ENCODE data around the gene HDDC3.
"Not testable (repeated sequence)": the region's sequence is repeated elsewhere in the genome, so short reads cannot be mapped to it uniquely, and the experiment has no call there.

DNA sequence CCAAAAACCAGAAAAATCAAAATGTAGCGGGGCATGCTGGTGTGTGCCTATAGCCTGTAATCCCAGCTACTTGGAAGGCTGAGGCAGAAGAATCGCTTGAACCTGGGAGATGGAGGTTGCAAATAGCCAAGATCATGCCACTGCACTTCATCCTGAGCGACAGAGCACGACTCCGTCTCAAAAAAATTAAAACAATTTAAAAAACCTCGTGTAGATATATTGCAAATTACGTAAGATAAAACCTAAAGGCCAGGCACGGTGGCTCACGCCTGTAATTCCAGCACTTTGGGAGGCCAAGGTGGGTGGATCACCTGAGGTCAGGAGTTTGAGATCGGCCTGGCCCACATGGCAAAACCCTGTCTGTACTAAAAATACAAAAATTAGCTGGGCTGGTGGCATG lies 5.6 kb downstream of the HDDC3 start:
- TF ChIP-seq POLR2AphosphoS5, POLR2A (IDR thresholded peaks at IDR 0.05): not testable (repeated sequence)
- TF ChIP-seq, protein P1, sequence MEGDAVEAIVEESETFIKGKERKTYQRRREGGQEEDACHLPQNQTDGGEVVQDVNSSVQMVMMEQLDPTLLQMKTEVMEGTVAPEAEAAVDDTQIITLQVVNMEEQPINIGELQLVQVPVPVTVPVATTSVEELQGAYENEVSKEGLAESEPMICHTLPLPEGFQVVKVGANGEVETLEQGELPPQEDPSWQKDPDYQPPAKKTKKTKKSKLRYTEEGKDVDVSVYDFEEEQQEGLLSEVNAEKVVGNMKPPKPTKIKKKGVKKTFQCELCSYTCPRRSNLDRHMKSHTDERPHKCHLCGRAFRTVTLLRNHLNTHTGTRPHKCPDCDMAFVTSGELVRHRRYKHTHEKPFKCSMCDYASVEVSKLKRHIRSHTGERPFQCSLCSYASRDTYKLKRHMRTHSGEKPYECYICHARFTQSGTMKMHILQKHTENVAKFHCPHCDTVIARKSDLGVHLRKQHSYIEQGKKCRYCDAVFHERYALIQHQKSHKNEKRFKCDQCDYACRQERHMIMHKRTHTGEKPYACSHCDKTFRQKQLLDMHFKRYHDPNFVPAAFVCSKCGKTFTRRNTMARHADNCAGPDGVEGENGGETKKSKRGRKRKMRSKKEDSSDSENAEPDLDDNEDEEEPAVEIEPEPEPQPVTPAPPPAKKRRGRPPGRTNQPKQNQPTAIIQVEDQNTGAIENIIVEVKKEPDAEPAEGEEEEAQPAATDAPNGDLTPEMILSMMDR (IDR thresholded peaks at IDR 0.05 in 8 of 11, conservative IDR thresholded peaks at IDR 0.05 in 3 of 11), result not testable (repeated sequence)
